PC-3 (cell line): ENCODE data around the gene SCN5A.

ENCODE experiments used
- CTCF ChIP-seq: fragments of 300-600 bp; sonication (generic); conservative IDR thresholded peaks from 2 replicates; pipeline ENCODE4 v1.5.1; 2017; ENCODE audit warnings: antibody characterized with exemption, low read depth, mild to moderate bottlenecking, low read length
- EZH2 ChIP-seq: fragments of 300-600 bp; sonication (generic); IDR thresholded peaks from one replicate; pipeline ENCODE4 v1.6.1; 2017; ENCODE audit warnings: antibody characterized with exemption, mild to moderate bottlenecking, low read length; ENCODE audit not compliant: unreplicated experiment

- TF ChIP-seq EZH2 = no peak
- TF ChIP-seq CTCF = no peak
Measured at GRCh38 chr3:38657369-38657768, 7.9 kb upstream of the SCN5A start.
